Iris pigment epithelial cell (primary cell): ENCODE data around the gene ZFP36.
"Not testable (repeated sequence)": the region's sequence is repeated elsewhere in the genome, so short reads cannot be mapped to it uniquely, and the experiment has no call there.

ENCODE experiments used
- DNase-seq: peaks from one replicate; pipeline ENCODE4 v3.0.0-alpha.2; 2011; ENCODE audit warnings: low read depth

The ZFP36 gene, protein sequence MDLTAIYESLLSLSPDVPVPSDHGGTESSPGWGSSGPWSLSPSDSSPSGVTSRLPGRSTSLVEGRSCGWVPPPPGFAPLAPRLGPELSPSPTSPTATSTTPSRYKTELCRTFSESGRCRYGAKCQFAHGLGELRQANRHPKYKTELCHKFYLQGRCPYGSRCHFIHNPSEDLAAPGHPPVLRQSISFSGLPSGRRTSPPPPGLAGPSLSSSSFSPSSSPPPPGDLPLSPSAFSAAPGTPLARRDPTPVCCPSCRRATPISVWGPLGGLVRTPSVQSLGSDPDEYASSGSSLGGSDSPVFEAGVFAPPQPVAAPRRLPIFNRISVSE

DNA sequence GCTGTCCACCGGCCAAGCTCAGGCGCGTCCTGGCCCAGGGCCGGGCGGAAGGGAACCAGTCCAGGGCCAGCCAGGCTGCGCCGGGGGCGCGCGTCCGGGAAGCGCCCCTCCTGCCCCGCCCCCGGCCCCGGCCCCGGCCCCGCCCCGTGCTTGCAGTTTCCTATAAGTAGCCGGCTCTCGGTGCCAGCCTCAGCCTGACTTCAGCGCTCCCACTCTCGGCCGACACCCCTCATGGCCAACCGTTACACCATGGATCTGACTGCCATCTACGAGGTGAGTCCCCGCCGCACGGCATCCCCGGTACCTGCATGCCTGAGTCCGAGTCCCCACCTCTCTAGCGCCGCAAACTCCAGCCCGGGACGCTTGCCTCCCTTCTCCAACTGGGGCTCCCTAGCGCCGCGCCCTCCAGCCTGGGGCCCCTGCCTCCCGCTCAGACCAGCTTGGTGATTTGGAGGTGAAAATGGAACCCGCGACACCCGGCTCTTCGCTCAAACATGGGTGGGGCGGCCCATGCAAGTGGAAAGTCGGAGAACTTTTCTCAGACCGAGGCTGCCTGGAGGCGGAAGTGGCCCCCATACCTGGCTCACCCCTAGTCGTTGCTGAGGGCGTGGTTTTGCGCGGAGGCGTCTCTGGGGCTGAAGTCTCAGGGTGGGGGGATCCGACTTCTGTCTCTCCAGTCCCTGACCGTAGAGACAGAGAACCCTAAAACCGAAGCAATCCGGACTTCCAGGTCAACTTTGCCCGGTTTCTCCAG lies at the start of gene ZFP36:
ZFP36 (plus strand) TSS at position 192 of the 754 bp plus-strand sequence; CDS start at position 250, 58 bp downstream.
- DNase-seq, result peak; percentile 79

GRCh38 chr19:39359026-39359425 lies 47.6 kb upstream of the ZFP36 start:
- no peak for DNase-seq

GRCh38 chr19:39360599-39360998 lies 46.0 kb upstream of the ZFP36 start:
- DNase-seq, result no peak

DNA sequence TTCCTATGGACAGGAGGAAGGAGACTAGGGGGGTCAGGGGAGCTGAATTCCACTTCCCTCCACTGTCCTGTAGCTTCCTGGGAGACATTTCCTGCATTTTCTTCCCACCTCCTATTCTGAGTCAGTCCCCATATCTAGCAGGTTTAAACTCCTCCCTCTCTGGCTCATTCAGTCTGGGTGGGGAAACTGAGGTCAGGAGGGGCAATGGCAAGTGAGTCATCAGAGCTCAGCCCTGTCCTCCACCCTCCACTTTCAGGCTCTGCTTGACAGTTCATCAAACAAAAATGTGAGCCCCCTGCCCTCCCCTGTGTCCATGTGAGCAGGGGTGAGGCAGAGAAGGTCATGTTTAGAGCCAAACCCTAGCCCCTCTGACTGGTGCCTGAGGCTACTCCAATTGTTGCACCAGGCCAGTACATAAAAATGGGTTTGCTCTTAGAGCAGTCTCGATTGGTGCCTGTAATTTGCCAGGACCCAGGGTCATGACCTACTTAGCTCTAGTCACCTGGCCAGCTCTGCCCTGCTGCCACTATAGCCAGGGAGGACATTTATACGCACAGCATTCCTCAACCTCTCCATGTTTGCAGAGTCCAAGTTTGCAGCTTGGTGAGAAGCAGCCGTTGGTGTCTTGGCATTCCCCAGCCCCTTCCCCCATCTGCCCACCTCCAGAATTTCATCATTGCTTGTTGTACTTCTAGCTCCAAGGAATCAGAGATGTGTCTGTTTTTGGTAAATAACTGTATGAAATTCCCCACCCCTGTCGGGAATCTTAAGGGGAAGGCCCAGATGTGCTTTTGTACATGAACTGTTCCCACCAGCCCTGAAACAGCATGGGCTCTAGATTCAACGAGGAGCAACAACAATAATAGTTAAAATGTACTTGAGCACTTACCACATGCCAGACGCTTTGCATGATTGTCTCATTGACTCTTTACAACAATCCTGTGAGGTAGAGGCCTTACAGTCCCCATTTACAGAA lies 43.7 kb upstream of the ZFP36 start:
- DNase-seq, result peak; percentile 78

GRCh38 chr19:39363901-39364457 lies 42.7 kb upstream of the ZFP36 start:
- peak; percentile 90 for DNase-seq

DNA sequence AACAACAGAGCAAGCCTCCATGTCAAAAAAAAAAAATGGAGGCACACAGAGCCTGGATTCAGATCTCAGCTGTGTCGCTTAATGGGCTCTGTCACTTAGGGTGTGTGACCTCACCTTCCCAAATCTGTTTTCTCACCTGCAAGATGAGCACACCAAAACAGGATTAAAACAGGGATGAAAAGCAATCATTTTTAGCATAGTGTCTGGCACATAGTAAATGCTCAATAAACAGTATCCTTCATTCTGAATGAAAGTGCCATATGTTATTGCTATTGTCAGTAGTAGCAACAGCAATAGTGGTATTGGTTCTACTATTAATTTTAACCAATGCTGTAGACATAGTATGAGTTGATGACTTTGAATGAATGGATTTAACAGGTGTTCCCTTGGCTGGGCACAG lies 41.1 kb upstream of the ZFP36 start:
- no peak for DNase-seq

GRCh38 chr19:39369200-39369599 lies 37.4 kb upstream of the ZFP36 start:
- DNase-seq, result no peak

DNA sequence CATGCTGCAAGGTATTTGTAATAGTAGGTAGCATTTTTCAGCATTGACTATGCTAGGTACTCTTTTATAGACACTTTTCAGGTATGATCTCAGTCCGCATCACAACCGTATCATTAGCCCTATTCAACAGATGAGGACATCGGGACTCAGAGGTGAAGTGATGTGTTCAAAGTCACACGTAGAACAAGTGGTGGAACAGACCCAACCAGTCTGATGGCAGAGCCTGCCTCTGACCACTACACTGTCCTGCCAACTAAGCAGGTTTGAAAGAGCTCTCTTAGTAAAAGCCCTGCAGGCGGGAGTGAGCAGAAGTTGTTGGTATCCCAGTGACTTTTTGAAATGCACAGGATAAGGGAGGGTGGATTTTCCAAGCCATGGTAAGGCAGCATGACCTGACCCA lies 35.9 kb upstream of the ZFP36 start:
- DNase-seq, result no peak

DNA sequence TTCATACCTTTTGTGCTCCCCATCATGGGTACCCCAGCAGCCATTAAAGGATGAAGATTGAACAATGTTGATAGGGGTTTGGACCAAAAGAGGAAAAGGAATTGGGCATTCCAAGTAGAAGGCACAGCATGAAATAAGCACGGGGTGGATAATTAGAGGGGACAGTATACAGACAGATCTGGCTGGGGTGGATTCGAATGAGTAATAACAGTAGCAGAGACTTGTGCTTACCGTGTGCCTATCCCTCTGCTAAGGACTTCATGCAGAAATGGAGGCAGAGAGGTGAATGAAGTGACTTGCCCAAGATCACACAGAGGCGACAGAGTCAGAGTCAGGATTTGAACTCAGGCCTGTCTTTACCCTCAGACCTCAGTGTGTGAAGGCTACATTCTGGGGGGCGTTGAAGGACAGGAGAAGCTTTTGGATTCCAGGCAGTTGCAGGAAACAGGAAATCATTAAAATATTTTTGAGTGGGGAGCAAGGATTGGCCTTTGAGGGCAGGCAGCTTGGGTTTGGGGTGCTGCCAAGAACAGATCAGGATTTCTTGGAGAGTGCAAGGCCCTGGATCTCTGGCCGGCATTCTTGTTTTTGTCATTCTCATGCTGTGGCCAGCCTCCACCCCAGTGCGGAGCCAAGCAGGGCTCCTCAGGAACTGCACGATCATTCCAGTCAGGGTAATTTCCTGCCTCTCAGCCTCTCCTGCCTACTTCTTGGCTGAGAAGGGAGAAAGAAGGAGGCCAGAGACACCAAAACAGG lies 34.4 kb upstream of the ZFP36 start:
- DNase-seq, result peak; percentile 93

- peak; percentile 43 for DNase-seq
Measured at GRCh38 chr19:39372941-39373340, 33.7 kb upstream of the ZFP36 start.

- DNase-seq, result no peak
Measured at GRCh38 chr19:39375929-39376328, 30.7 kb upstream of the ZFP36 start.

DNA sequence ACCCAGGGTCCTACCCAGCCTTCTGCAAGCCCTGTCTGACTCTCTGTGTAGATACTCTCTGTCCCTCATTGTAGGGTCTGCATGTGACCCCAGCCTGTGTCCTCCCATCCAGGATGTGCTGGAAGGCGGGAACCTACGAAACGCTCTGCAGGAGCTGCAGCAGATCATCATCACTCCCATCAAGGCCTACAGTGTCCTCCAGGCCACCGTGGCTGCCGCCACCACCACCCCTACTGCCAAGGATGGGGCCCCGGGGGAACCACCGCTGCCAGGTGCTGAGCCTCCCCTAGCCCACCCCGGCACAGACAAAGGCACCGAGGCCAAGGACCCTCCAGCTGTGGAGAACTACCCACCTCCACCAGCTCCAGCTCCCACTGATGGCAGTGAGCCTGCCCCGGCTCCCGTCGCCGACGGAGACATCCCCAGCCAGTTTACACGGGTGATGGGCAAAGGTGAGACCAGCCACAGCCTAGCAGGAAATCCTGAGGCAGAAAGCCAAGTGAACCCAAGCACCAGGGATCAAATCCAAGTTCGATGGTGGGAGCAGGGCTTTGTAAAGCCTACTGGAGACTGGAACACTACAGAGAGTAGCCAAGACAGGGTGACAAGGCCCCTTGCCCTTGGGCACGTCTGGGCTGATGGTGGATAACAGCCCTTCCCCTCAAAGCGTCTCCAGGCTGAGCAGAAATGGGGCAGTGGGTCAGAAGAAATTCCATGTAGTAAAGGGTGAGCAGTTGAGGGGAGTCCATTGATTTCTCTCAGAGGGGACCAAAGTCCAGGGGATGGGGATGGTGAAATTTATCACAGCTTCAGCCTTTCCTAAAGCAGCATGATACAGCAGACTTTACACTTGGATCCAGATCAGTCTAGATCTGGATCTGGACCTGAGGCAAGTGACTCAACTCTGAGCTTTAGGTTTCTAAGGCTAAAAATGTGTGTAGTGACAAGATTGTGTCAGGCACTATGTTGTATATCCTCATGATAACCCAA lies 29.0 kb upstream of the ZFP36 start:
- no peak for DNase-seq

DNA sequence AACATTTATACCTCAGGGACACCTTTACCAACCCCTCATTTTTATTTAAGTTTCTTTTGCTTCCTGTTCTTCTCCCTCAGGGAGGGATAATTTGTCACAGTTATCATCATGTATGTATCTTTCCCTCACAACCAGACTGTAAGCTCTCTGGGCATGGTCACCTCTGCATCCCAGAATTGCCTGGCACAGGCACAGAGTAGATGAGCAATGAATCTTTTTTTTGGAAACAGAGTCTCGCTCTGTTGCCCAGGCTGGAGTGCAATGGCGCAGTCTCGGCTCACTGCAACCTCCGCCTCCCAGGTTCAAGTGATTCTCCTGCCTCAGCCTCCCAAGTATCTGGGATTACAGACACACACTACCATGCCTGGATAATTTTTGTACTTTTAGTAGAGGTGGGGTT lies 27.3 kb upstream of the ZFP36 start:
- not testable (repeated sequence) for DNase-seq

DNA sequence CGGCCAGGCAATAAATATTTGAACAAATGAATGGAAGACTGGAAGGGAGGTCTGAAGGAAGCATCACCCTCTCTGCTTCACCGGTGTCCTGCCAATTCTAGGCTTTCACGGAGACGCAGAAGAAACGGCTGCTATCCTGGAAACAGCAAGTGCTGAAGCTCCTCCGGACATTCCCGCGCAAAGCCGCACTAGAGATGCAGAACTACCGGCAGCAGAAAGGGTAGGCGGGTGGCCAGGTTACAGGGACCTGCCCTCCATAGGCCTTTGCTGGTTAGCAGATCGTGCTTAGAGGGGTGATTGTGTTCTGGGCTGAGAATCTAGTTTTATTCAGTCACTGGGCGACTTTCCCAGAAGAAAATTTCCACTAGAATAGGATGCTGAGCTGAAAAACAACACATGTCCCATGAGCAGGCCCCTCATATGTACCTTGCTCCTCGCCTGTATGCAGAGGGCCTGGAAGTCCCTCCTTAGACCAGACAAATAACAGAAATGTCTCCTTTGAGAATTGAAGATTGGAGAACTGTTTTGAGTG lies 26.7 kb upstream of the ZFP36 start:
- no peak for DNase-seq

DNA sequence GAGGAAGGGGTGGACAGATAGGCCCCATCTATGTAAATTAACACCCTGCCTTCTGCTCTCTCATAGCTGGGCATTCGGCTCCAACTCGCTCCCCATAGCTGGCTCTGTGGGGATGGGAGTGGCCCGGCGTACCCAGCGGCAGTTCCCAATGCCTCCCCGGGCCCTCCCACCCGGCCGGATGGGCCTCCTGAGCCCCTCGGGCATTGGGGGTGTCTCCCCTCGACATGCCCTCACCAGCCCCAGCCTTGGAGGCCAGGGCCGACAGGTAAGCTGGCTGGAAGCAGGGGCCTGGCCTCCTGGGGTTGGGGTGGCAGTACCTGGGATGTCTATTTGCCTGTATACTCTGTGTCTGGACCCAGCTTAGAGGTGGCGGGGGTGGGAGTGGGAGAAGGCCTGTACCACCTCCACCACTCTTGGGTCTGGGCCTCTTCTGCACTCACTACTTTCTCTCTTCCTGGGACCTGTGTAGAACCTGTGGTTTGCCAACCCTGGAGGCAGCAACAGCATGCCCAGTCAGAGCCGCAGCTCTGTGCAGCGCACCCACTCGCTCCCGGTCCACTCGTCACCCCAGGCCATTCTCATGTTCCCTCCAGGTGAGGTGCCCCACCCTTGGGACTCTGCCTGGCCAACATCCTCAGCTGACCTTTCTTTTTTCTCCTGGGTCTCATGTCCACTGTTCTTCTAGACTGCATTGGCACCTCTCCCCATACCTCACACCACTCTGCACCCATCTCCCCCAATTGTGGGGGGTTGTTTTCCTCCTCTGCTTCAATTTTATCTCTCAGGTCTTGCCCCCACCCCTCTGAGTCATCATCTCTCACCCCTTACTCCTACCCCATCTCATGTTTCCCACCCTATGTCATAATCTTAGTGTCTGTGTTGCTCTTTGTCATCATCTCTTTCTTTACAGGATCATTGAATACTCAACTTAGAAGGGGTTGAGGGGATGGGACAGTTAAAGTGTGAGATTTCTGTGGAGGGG lies 25.8 kb upstream of the ZFP36 start:
- no peak for DNase-seq

DNA sequence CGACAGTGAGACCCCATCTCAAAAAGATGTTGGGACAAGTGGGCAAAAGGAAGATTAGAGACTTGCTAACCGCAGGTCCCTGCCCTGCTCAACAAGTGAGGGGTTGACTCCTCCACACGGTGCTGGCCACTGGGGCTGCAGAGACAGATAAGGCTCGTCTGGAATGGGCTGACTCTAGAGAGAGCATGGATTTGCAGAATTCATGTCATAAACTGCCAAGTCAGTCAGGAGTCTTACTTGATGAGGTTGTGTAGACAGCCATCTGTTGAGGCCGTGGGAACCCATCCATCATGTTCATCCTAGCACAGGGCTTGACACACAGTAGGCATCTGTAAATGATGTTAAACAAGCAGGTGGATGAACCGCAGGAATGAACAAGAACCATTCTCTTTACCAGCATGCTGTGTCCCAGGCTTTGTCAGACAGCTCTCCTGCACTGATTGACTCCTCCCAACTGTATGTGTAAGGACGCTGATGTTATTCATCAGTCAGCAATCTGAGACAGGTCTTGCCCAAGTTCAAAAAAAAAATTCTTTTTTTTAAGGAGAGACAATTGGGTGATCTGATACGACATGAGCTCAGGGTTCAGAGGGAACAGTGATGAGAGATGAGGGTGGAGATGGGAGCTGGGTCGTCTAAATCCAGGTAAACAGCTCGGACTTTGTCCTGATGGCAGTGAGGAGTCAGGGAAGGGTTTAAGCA lies 24.6 kb upstream of the ZFP36 start:
- peak; percentile 80 for DNase-seq

GRCh38 chr19:39382991-39383828 lies 23.4 kb upstream of the ZFP36 start:
- no peak for DNase-seq
